Fibroblast of the aortic adventitia (primary cell): ENCODE data around the gene DNAJC19. TPM values are rescaled to one million over a fixed set of nuclear protein-coding genes. Genes with fewer than 3 reads are reported as not detected.

Source experiments
- DNase-seq: peaks from one replicate; pipeline ENCODE4 v3.0.0-alpha.2; 2010; ENCODE audit warnings: low read depth
- H3K4me3 ChIP-seq: 2 replicates; pipeline ENCODE4 v1.5.1; 2011; ENCODE audit warnings: low read depth, mild to moderate bottlenecking, control low read depth, low read length, moderate library complexity
- CTCF ChIP-seq: IDR thresholded peaks from 2 replicates; pipeline ENCODE4 v1.5.1; 2011; ENCODE audit warnings: mild to moderate bottlenecking, low read length, control low read depth, inconsistent platforms; ENCODE audit not compliant: insufficient read depth
- total RNA-seq: library from RNA; depleted of rRNA; stranded (reverse); fragments of >200 nt; gene quantifications from 2 replicates; pipeline ENCODE4 v1.2.3, GENCODE V29; 2012; ENCODE audit warnings: low replicate concordance

DNAJC19 gene
- total RNA-seq = 23.1 and 29.5 TPM in 2 replicates

- TF ChIP-seq CTCF = no peak
- peak; percentile 97 for DNase-seq
- peak within 1 kb of the TSS; percentile 87 for H3K4me3 ChIP-seq
Measured at GRCh38 chr3:180989291-180990163, at the start of gene DNAJC19. DNAJC19 (minus strand) TSS chr3:180989736; CDS start chr3:180989602, 134 bp downstream.

GRCh38 chr3:181030948-181031347 is 41.4 kb upstream of the DNAJC19 start:
- no peak for DNase-seq
- TF ChIP-seq CTCF = no peak
- H3K4me3 ChIP-seq = no peak overlapping the region

DNA sequence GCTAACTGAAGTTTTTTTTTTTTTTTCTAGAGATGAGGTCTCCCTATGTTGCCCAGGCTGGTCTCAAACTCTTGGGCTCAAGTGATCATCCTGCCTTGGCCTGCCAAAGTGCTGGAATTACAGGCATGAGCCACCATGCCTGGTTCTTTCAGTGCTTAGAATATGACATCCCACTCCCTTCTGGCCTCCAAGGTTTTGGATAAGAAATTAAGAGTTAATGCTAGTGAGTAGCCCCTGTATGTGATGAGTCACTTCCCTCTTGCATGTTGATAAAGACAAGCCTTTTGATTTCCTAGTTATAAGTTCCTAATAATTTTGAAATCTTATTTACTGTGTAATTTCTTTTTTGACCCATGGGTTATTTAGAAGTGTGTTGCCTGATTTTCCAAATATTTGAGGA is 35.7 kb upstream of the DNAJC19 start:
- H3K4me3 ChIP-seq = no peak overlapping the region
- TF ChIP-seq CTCF = no peak
- no peak for DNase-seq

DNA sequence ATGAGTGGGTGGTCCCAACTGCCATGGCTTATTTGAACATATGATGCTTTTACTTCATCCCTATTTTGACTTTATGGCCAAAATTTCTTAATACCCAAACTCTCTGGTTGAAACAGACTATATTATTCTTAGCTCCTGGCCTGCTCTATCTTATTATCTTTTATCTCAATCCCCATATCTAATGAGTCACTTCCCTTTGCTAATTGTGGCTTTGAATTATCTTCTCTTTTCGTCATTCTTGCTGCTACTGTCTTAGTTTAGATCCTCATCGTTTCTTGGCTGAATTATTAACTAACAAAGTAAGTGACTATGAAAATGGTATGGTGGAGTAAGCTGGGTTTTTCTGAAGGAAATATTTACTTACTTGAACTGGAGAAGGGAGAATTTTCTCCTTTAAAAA is 28.2 kb upstream of the DNAJC19 start:
- no peak for TF ChIP-seq CTCF
- no peak for DNase-seq
- H3K4me3 ChIP-seq = no peak overlapping the region

DNA sequence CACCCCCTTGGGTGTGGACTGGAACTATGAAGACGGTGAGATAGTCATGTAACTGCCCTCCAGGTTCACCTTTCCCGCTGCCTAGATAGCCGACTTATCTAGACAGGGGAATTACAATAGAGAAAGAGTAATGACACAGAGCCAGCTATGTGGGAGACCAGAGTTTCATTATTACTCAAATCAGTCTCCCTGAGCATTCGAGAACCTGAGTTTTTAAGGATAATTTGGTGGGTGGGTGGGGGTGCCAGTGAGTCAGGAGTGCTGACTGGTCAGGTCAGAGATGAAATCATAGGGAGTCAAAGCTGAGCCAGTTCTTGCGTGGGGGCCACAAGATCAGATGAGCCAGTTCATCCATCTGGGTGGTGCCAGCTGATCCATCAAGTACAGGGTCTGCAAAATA is 19.7 kb upstream of the DNAJC19 start:
- no peak overlapping the region for H3K4me3 ChIP-seq
- no peak for TF ChIP-seq CTCF
- DNase-seq = no peak

DNA sequence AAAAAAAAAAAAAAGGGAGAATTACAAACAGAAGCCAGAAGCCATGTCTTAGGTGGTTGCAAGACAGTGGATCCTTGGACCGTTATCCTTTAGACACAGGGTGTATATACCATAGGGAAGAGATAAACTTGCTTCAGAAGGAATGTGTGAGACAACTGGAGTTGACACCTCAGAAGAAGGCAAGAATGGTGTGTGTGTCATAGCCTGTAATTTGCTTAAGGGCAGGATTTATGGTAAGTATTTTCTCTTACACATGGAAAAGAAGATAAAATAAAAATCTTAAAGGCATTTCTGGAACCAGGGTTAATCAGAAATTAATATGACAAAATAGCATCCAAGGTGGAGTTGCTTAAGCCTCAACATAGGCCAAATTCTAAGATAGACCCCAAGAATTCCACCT is 19.3 kb upstream of the DNAJC19 start:
- DNase-seq = no peak
- no peak overlapping the region for H3K4me3 ChIP-seq
- TF ChIP-seq CTCF = no peak
